Measurements from ENCODE around the gene RABEP1.

Gene RABEP1

GRCh38 chr17:5281814-5282641, at the start of gene RABEP1:
Gene RABEP1, plus strand, starts transcription at chr17:5282284. Its CDS starts 203 bp downstream, at chr17:5282487.
- TF ChIP-seq CTCF (IDR thresholded peaks at IDR 0.05), result no peak

GRCh38 chr17:5234645-5235576, 47.2 kb upstream of the RABEP1 start, which contains the start of gene SCIMP:
Gene SCIMP, minus strand, starts transcription at chr17:5234860. Its CDS starts 105 bp downstream, at chr17:5234755.
- no peak for TF ChIP-seq CTCF (IDR thresholded peaks at IDR 0.05)

- no peak for TF ChIP-seq CTCF (IDR thresholded peaks at IDR 0.05)
These were observed 45.0 kb upstream of the RABEP1 start for GRCh38 chr17:5236938-5237540.

- peak; percentile 77 for TF ChIP-seq CTCF (IDR thresholded peaks at IDR 0.05)
These were observed 44.5 kb upstream of the RABEP1 start for GRCh38 chr17:5237541-5238016.

GRCh38 chr17:5238333-5238732, 43.8 kb upstream of the RABEP1 start:
- no peak for TF ChIP-seq CTCF (IDR thresholded peaks at IDR 0.05)

GRCh38 chr17:5241861-5242671, 40.0 kb upstream of the RABEP1 start:
- no peak for TF ChIP-seq CTCF (IDR thresholded peaks at IDR 0.05)
